Heart left ventricle (tissue), 16 donors: Measurements from ENCODE around the gene MYL9. TPM values are rescaled to one million over a fixed set of nuclear protein-coding genes. Genes with fewer than 3 reads are reported as not detected.

Experiments
- ATAC-seq, 4 donors: fragments of 200-7000 bp; cut with Tn5 transposase; one replicate each; pipeline ENCODE4 v1.9.1; 2020 to 2022; ENCODE audit warnings: moderate library complexity in 4 of 4, mild to moderate bottlenecking in 3 of 4, moderate number of reproducible peaks in 1 of 4
- DNase-seq, 5 donors: peaks; one replicate each; pipeline ENCODE4 v3.0.0-alpha.2; 2020
- H3K27ac ChIP-seq, 12 donors: fragments of 200-600 bp; sonication (generic) in 4 of 12; one replicate each; pipeline versions ENCODE4 v1.5.0 to v1.8.0; 2016 to 2022; ENCODE audit warnings: mild to moderate bottlenecking in 2 of 12
- H3K27me3 ChIP-seq, 9 donors: fragments of 200-600 bp; sonication (generic) in 2 of 9; one replicate each; pipeline versions ENCODE4 v1.5.1 to v1.8.0; 2016 to 2022; ENCODE audit warnings: mild to moderate bottlenecking in 3 of 9
- H3K36me3 ChIP-seq, 9 donors: fragments of 200-600 bp; sonication (generic) in 2 of 9; one replicate each; pipeline versions ENCODE4 v1.5.0 to v1.8.0; 2018 to 2022; ENCODE audit warnings: mild to moderate bottlenecking in 2 of 9
- H3K4me1 ChIP-seq, 12 donors: fragments of 200-600 bp; sonication (generic) in 4 of 12; one replicate each; pipeline versions ENCODE4 v1.5.0 to v1.8.0; 2016 to 2022; ENCODE audit warnings: mild to moderate bottlenecking in 3 of 12
- H3K4me3 ChIP-seq, 12 donors: fragments of 200-600 bp; sonication (generic) in 4 of 12; one replicate each; pipeline versions ENCODE4 v1.5.0 to v1.8.0; 2017 to 2022; ENCODE audit warnings: mild to moderate bottlenecking in 9 of 12, moderate library complexity in 4 of 12
- H3K9me3 ChIP-seq, 12 donors: fragments of 200-600 bp; sonication (generic) in 4 of 12; one replicate each; pipeline versions ENCODE4 v1.5.0 to v1.8.0; 2016 to 2022; ENCODE audit warnings: mild to moderate bottlenecking in 1 of 12
- CTCF ChIP-seq, 12 donors: fragments of 200-600 bp; sonication (generic) in 4 of 12; IDR thresholded peaks; one replicate each; pipeline versions ENCODE4 v1.5.0 to v1.8.0; 2018 to 2022; ENCODE audit warnings: antibody characterized with exemption in 12 of 12, mild to moderate bottlenecking in 5 of 12
- POLR2A ChIP-seq, 2 donors: fragments of 450-650 bp; IDR thresholded peaks; one replicate each; pipeline ENCODE4 v1.6.1; 2017; ENCODE audit warnings: antibody characterized with exemption in 2 of 2, mild to moderate bottlenecking in 2 of 2, moderate library complexity in 2 of 2
- WGBS, 4 donors: extraction: QIAGEN DNeasy Blood & Tissue Kit in 2 of 4; methylation state at CpG; one replicate each; pipeline versions ENCODE4 v1.1.5 to v1.1.7; 2013 to 2018; 5-methylcytosine and 5-hydroxymethylcytosine counted together
- intact Hi-C, 10 donors: fragments of 100-400 bp; cut with DNase I; formaldehyde crosslinking; loops; one replicate each; pipeline versions ENCODE4 v1.11.1 to v1.14.2; 2022
- polyA plus RNA-seq, 2 donors: library from polyadenylated mRNA; stranded (reverse); fragments of 200-250 nt; gene quantifications; one replicate each; pipeline ENCODE4 v1.2.3, GENCODE V29; 2013
- total RNA-seq, 9 donors: library from RNA; depleted of rRNA in 2 of 9; stranded (reverse); fragments of >200 nt in 2 of 9; fragmentation: NEBNext Ultra II Directional in 3 of 9; extraction: Animal tissue kit (Norgen Biotek cat#: 25700) in 3 of 9; gene quantifications; one replicate each; pipeline versions ENCODE4 v1.1.0 to v1.2.4, GENCODE V29; 2016 to 2023
- donor health status: ischemic (EF 13 %, LVEDD 7.1; RV severe dilation, severe dysfunction).
- donor health status: healthy with polysubstance abuse.
- donor health status: DM: no; HTN: yes; CAD: no.
- donor health status: DM: no; HTN: no; CAD: no.
- donor health status: ischemic (EF 25% LVEDD 6.9; RV normal size, moderate dysfunction).
- donor health status: ischemic (EF 25% LVEDD 5.7; RV mildly dilated, moderate dysfunction).
- donor health status: healthy.
- donor health status: DM: yes; HTN: yes; CAD: no.
- donor health status: ischemic (EF 35%, LVEDD 5.7; RV mildly dilated, moderate dysfunction).
- donor health status: nonischemic (EF 11% LVEDD 7.7; RV severe dilation, severe dysfunction).
- donor health status: DM: yes; HTN: yes; CAD: no.
- donor health status: PGD.
- donor health status: ischemic (EF 29% LVEDD 5.4; RV normal size, mild dysfunction).
- donor health status: nonischemic (EF 23%, LVEDD 6.1; RV moderate dilation, normal function).

The MYL9 gene
- total and polyA plus RNA-seq, 11 donors = 452 to 2,387 (median 1,748) TPM

GRCh38 chr20:36576081-36576445 lies 34.7 kb downstream of the MYL9 start:
- H3K4me1 ChIP-seq = peaks cover 0 to 38% (median 25%) of the 10 kb centered on the region in 12 donors
- no peaks in the 10 kb centered on the region for H3K9me3 ChIP-seq
- WGBS, 4 donors = 54 to 64% (median 59%) methylated on average over 1 of the region's 1 CpG
- peaks cover 0 to 27% (median 21%) of the 10 kb centered on the region in 9 donors for H3K36me3 ChIP-seq
- no peaks in the 10 kb centered on the region for H3K27me3 ChIP-seq
- no peak overlapping the region for H3K4me3 ChIP-seq
- H3K27ac ChIP-seq = peak overlapping the region in 2 of 12 donors; percentile 91 to 93
- intact Hi-C loops = no loop called here
- TF ChIP-seq POLR2A (IDR thresholded peaks at IDR 0.05) = no peak
- ATAC-seq (no peak), DNase-seq (no peak)

GRCh38 chr20:36578356-36579041 lies 37.2 kb downstream of the MYL9 start:
- ATAC-seq (no peak), DNase-seq (no peak)
- Histone ChIP-seq H3K4me1 (peaks cover 0 to 26% (median 18%) of the 10 kb centered on the region in 12 donors), H3K36me3 (peaks cover 0 to 51% (median 42%) of the 10 kb centered on the region in 9 donors), H3K4me3 (no peak overlapping the region), H3K27me3 (no peaks in the 10 kb centered on the region), H3K27ac (no peak overlapping the region), H3K9me3 (no peaks in the 10 kb centered on the region)
- TF ChIP-seq CTCF (IDR thresholded peaks at IDR 0.05) = no peak
- TF ChIP-seq POLR2A (IDR thresholded peaks at IDR 0.05) = no peak
- WGBS, 4 donors = 95 to 97% (median 96%) methylated on average over 15 of the region's 15 CpGs
- intact Hi-C loops = no loop called here

DNA sequence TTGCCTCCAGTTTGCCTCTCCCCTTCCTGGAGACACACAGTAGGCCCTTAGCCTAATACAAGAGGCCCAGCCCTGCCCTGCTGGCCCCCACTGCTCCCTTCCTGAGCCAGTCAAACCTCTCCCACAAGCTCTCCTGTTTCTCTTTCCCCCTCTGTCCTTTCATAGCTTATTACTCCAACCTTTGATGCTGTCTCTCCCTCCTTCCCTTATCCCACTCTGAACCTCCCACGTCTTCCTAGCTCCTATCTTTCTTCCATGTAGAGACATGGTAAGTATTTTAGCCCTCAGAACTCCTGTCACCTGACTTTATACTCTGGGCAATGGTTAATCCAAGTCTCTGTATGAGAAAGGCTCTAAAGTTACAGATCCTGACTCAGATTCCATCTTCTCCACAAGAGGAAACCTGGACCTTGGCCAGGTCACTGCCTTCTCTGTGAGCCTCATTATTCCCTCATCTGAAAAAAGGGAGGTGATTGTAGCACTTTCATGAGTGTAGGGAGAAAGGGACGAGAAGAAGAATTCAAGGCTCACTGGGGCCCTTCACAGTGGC lies 38.8 kb downstream of the MYL9 start:
- 78 to 91% (median 84%) methylated on average over 2 of the region's 2 CpGs for WGBS, 4 donors
- ATAC-seq (no peak), DNase-seq (no peak)
- Histone ChIP-seq H3K27me3 (no peaks in the 10 kb centered on the region), H3K4me3 (no peak overlapping the region), H3K27ac (no peak overlapping the region), H3K4me1 (peaks cover 0 to 19% (median 12%) of the 10 kb centered on the region in 12 donors), H3K36me3 (peaks cover 0 to 53% (median 42%) of the 10 kb centered on the region in 9 donors), H3K9me3 (no peaks in the 10 kb centered on the region)
- intact Hi-C loops = loop anchor here in 1 of 10 donors (10.0 kb wide), 1 partner anchor 365 kb away; no protein-coding TSS in a partner anchor
- TF ChIP-seq CTCF (IDR thresholded peaks at IDR 0.05) = no peak
- TF ChIP-seq POLR2A (IDR thresholded peaks at IDR 0.05) = no peak

GRCh38 chr20:36582322-36582721 lies 41.0 kb downstream of the MYL9 start:
- Histone ChIP-seq H3K4me3 (no peak overlapping the region), H3K27ac (no peak overlapping the region), H3K27me3 (no peaks in the 10 kb centered on the region), H3K9me3 (no peaks in the 10 kb centered on the region), H3K36me3 (peaks cover 0 to 55% (median 46%) of the 10 kb centered on the region in 9 donors), H3K4me1 (no peaks in the 10 kb centered on the region)
- intact Hi-C loops = loop anchor here in 1 of 10 donors (10.0 kb wide), 1 partner anchor 368 kb away; no protein-coding TSS in a partner anchor
- 86 to 91% (median 88%) methylated on average over 4 of the region's 4 CpGs for WGBS, 4 donors
- DNase-seq (no peak), ATAC-seq (no peak)
- TF ChIP-seq CTCF (IDR thresholded peaks at IDR 0.05) = no peak
- TF ChIP-seq POLR2A (IDR thresholded peaks at IDR 0.05) = no peak
